ENCODE measurements around the gene RIN2.

GRCh38 chr20:19741924-19742323 lies 16.1 kb upstream of the RIN2 start:
- TF ChIP-seq CTCF (IDR thresholded peaks at IDR 0.05) = no peak
- no peak for TF ChIP-seq POLR2A (IDR thresholded peaks at IDR 0.05)

Measured in thyroid gland (tissue), 4 donors.